ENCODE data around the gene GGPS1.

GGPS1 gene

DNA sequence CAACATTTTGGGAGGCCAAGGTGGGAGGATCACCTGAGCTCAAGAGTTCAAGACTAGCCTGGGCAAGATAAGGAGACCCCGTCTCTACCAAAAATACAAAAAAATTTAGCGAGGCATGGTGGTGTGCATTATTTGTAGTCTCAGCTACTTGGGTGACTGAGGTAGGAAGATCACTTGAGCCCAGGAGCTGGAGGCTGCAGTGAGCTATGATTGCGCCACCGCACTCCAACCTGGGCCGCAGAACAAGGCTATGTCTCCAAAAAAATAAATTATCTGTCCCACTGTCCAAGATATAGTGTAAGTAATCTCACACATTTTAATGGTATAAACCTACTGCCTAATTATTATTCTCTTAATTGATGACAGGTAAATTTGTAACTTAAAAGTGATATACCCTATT lies 13.2 kb upstream of the GGPS1 start:
- Mint-ChIP-seq H3K36me3 (ENCODE audit: insufficient read depth) (peaks cover 49% of the 10 kb centered on the region), H3K4me1 (ENCODE audit: low read depth in 2 of 2) (peaks cover 53 to 73% of the 10 kb centered on the region in 2 donors), H3K4me3 (peak overlapping the region; percentile 20 to 31), H3K27me3 (no peaks in the 10 kb centered on the region), H3K27ac (no peak overlapping the region), H3K9me3 (no peaks in the 10 kb centered on the region)
- DNase-seq (no peak), ATAC-seq (replicated peaks) (no peak)

DNA sequence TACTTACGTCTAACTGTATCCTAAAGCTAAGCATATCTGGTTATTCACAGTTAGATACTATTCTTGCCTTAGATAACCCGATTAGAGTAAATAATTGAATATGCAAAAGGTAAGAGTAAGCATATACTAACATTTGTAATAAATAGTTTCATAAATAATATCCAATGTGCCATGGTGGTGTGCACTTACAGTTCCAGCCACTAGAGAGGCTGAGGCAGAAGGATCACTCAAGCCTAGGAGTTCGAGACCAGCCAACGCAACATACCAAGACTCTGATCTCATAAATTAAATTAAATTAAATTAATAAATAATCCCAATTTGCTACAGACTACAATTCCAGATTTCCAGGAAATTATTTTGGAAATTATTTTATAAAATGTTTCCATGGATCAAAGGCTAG lies 12.6 kb upstream of the GGPS1 start:
- Mint-ChIP-seq H3K9me3 (no peaks in the 10 kb centered on the region), H3K4me3 (peak overlapping the region in 1 of 2 donors; percentile 20), H3K36me3 (ENCODE audit: insufficient read depth) (peaks cover 52% of the 10 kb centered on the region), H3K4me1 (ENCODE audit: low read depth in 2 of 2) (peaks cover 55 to 75% of the 10 kb centered on the region in 2 donors), H3K27me3 (no peaks in the 10 kb centered on the region), H3K27ac (no peak overlapping the region)
- no peak for ATAC-seq (replicated peaks)
- no peak for DNase-seq

DNA sequence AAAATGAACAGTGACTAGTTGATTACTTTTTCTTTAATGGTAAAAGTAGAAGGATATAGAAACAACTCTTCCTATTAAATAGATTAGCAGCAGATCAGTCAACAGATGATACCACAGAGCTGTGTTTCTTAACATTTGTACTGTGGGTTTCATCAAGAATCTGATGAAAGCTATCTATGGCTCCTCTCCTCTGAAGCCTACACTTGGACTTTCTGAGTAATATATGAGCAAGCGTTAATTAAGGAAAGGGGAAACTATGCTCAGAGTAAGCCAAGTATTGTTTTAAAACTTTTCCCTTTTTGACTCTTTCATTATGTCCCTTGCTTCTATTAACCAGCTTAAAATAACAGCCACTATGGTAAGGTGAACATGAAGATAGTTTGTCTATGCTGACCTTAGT lies 11.2 kb upstream of the GGPS1 start:
- Mint-ChIP-seq H3K4me1 (ENCODE audit: low read depth in 2 of 2) (peaks cover 60 to 76% of the 10 kb centered on the region in 2 donors), H3K36me3 (ENCODE audit: insufficient read depth) (peaks cover 56% of the 10 kb centered on the region), H3K4me3 (peak overlapping the region in 1 of 2 donors; percentile 16)

DNA sequence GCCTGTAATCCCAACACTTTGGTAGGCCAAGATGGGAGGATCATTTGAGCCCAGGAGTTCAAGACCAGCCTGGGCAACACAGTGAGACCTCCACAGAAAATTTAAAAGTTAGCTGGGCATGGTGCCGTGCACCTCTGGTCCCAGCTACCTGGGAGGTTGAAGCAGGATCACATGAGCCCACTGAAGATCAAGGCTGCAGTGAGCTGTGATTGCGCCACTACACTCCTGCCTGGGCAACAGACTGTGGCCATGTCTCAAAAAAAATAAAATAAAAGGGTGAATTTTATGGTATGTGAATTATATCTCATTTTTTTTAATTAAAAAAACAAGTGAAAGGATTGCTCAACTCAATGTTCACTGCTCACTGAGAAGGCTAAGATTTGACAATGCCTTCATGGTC lies 9.1 kb upstream of the GGPS1 start:
- Mint-ChIP-seq H3K9me3 (no peaks in the 10 kb centered on the region), H3K27ac (no peak overlapping the region), H3K27me3 (no peaks in the 10 kb centered on the region), H3K36me3 (ENCODE audit: insufficient read depth) (peaks cover 59% of the 10 kb centered on the region), H3K4me3 (peak overlapping the region; percentile 29 to 35), H3K4me1 (ENCODE audit: low read depth in 2 of 2) (peaks cover 55 to 73% of the 10 kb centered on the region in 2 donors)
- ATAC-seq (replicated peaks), result no peak
- no peak for DNase-seq

More for the DNA sequence above, 11.2 kb upstream of the GGPS1 start:
- DNase-seq (no peak), ATAC-seq (replicated peaks) (no peak)
- no peaks in the 10 kb centered on the region for H3K27me3 Mint-ChIP-seq
- no peaks in the 10 kb centered on the region for H3K9me3 Mint-ChIP-seq
- H3K27ac Mint-ChIP-seq, result peak overlapping the region in 1 of 2 donors; percentile 39

DNA sequence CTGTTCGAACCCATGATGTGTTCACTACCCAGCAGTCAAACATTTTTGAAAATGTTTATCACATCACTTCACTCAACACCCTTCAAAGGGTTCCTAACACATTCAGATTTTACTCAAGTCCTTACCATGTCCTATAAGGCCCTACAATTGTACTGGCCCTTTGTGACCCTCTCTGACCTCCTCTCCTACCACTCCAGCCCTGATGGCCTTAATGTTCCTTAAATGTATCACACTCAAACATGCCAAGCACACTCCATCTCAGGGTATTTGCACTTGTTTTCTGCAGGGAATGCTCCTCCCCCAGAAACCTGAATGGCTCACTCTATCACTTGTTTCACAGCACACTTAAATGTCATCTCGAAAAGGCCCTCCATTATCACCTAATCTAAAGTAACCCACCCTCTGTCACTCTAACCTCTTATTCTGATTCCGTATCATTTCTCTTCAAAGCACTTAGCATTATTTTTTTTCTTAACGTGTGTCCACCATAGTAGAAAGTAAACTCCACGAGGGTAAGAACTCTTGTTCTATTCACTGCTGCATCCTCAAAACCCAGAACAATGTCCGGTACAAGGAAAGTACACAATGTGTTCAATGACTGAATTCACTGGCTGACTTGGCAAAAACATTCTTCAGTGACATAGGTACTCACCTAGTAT lies 7.7 kb upstream of the GGPS1 start:
- no peaks in the 10 kb centered on the region for H3K9me3 Mint-ChIP-seq
- peak overlapping the region; percentile 9 to 61 for H3K27ac Mint-ChIP-seq
- ATAC-seq (replicated peaks), result no peak
- no peaks in the 10 kb centered on the region for H3K27me3 Mint-ChIP-seq
- H3K4me1 Mint-ChIP-seq (ENCODE audit: low read depth in 2 of 2), result peaks cover 51 to 70% of the 10 kb centered on the region in 2 donors
- peak overlapping the region; percentile 4 to 40 for H3K4me3 Mint-ChIP-seq
- no peak for DNase-seq
- H3K36me3 Mint-ChIP-seq (ENCODE audit: insufficient read depth), result peaks cover 62% of the 10 kb centered on the region

DNA sequence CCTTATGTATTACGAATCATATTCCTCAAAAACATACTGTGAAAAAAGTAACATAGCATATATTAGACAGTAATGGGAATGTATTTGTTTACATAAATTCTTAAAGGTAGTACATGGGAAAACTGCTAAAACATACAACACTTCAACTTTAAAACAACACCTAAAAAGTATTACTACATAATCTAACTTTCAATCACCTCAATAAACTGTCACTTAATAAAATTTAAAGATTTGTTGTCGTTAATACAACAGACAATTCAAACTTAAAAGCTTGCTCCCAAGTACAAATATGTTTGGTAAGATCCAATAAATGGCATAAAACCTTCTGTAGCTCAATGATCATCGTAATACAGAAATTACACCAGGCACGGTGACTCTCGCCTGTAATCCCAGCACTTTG lies 4.1 kb upstream of the GGPS1 start:
- Mint-ChIP-seq H3K9me3 (no peaks in the 10 kb centered on the region), H3K27ac (peak overlapping the region in 1 of 2 donors; percentile 50), H3K36me3 (ENCODE audit: insufficient read depth) (peaks cover 54% of the 10 kb centered on the region), H3K4me3 (no peak overlapping the region), H3K4me1 (ENCODE audit: low read depth in 2 of 2) (peaks cover 41 to 59% of the 10 kb centered on the region in 2 donors), H3K27me3 (no peaks in the 10 kb centered on the region)
- no peak for DNase-seq
- ATAC-seq (replicated peaks), result no peak

DNA sequence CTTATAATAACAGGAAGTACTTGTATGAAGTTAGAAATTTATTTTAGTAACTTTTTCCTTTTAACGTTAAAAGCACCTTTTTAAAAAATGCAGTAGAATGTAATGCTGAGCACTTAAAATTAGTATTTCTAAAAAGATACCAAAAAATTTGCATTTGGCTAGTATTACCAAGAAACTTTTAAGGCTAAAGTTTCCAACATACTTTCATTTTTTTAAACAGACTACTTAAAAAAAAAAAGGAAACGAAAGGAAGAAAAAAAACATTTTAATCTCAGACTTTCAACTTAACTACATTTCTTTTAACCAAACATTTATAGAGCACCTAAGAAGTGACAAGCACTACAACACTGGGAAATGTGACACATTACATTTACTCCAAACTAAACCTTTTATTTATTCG lies 3.2 kb upstream of the GGPS1 start:
- H3K9me3 Mint-ChIP-seq, result no peaks in the 10 kb centered on the region
- H3K36me3 Mint-ChIP-seq (ENCODE audit: insufficient read depth), result peaks cover 47% of the 10 kb centered on the region
- peaks cover 40 to 55% of the 10 kb centered on the region in 2 donors for H3K4me1 Mint-ChIP-seq (ENCODE audit: low read depth in 2 of 2)
- ATAC-seq (replicated peaks) (no peak), DNase-seq (no peak)
- H3K4me3 Mint-ChIP-seq, result no peak overlapping the region
- no peak overlapping the region for H3K27ac Mint-ChIP-seq
- H3K27me3 Mint-ChIP-seq, result no peaks in the 10 kb centered on the region

DNA sequence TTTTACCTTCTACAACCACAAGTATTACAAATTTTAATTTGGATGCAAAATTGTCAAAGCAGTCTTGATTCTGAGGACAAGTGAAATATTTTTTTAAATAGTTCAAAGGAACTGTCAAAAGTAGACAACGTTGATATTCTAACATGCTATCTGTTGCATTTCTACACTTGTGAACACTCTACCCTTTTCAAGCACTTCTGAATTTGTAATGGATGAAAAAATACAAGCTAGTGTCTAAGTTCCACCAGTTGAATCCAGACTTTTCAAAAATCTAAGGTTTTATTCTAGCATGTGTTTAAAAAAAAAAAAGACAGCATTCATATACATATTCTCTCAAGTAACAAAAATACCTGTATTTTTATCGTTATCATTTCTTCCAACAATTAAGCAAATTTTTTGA lies 2.5 kb upstream of the GGPS1 start:
- ATAC-seq (replicated peaks) (no peak), DNase-seq (no peak)
- Mint-ChIP-seq H3K4me3 (no peak overlapping the region), H3K27me3 (no peaks in the 10 kb centered on the region), H3K4me1 (ENCODE audit: low read depth in 2 of 2) (peaks cover 35 to 48% of the 10 kb centered on the region in 2 donors), H3K9me3 (no peaks in the 10 kb centered on the region), H3K27ac (no peak overlapping the region), H3K36me3 (ENCODE audit: insufficient read depth) (peaks cover 44% of the 10 kb centered on the region)

DNA sequence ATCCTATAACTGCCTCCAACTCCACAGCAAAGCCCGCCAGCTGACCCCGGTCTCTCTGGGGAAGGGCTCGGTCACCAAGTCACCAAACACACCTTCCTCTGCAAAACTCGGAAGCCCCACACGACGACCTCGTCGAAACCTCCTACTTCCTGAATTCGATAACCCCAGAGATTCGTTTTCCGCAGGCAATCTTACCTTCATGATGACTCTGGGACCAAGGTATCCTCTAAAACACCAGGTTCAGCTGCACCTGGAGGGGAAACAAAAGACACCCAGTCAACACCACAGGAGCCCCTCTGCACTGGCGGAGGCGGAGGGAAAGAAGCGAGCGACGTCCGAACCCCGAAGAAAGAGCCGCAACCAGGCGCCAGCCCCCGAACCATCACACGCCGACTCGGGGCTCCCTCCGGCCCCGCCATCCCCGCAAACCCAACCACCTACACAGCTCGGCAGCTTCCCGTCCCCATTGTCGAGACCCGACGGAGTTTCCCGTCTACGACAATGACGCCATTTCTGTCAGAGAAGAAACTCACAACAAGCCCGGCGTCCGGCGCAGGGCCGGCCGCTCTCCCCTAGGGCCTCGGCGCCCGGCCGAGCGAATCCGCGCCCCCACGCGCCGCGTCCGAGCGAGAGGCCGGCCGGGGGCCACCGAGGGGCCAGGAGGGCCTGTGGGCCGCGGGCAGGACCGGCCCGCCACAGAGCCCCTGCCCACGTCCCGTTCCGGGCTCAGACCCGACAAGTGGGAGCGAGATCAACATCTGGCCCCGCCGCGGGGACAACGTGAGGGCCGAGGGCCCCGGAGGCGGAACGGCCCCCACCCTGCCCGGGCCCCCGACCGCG lies 1.4 kb upstream of the GGPS1 start:
- no peaks in the 10 kb centered on the region for H3K9me3 Mint-ChIP-seq
- peaks cover 34 to 40% of the 10 kb centered on the region in 2 donors for H3K4me1 Mint-ChIP-seq (ENCODE audit: low read depth in 2 of 2)
- DNase-seq (peak; percentile 67 to 69 (median 68)), ATAC-seq (replicated peaks) (peak; percentile 30)
- H3K36me3 Mint-ChIP-seq (ENCODE audit: insufficient read depth), result peaks cover 33% of the 10 kb centered on the region
- H3K27ac Mint-ChIP-seq, result no peak overlapping the region
- no peak overlapping the region for H3K4me3 Mint-ChIP-seq
- no peaks in the 10 kb centered on the region for H3K27me3 Mint-ChIP-seq

DNA sequence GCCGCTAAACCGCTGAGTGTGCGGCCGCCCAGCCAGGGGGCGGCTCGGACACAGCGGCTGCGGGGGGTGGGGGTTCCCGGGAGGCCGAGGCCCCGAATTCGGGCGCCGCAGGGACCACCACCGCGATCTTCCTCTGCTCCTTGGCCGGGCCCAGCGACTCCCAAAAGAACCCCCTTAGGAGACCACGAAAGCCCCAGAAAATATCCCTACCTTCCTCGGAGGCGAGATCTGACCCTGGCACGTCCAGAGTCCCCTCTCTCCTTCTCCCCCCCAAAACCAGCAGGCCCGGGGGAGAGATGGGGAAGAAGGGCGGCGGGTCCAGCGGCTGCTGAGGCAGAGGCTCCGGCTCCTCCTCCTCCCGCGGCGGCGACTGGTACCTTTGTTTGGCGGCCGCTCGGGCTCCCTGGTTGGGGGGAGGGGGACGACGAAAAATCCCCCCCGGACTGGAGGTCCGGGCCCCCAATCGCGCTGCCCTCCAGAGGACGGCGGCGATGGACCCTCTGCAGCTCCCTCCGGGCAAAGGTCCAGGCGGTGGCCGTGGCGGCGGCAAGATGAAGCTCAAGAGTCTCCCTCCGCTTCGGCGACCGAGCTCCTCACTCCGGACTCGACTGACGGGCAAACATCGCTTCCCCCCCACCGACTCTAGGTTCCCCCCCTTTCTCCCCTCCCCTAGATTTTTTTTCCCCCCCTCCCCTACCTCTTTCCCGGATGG lies 655 bp upstream of the GGPS1 start, which contains the start of gene ARID4B:
ARID4B (minus strand) TSS at position 621 of the 712 bp plus-strand sequence. CDS start 1,260 bp downstream, outside the sequence.
- Mint-ChIP-seq H3K27me3 (no peaks in the 10 kb centered on the region), H3K4me3 (no peak within 1 kb of the TSS), H3K27ac (no peak within 1 kb of the TSS), H3K36me3 (ENCODE audit: insufficient read depth) (peaks cover 29% of the 10 kb centered on the region), H3K4me1 (ENCODE audit: low read depth in 2 of 2) (peaks cover 30 to 37% of the 10 kb centered on the region in 2 donors), H3K9me3 (no peaks in the 10 kb centered on the region)
- ATAC-seq (replicated peaks) (no peak), DNase-seq (peak in 2 of 3 experiments; percentile 51)

DNA sequence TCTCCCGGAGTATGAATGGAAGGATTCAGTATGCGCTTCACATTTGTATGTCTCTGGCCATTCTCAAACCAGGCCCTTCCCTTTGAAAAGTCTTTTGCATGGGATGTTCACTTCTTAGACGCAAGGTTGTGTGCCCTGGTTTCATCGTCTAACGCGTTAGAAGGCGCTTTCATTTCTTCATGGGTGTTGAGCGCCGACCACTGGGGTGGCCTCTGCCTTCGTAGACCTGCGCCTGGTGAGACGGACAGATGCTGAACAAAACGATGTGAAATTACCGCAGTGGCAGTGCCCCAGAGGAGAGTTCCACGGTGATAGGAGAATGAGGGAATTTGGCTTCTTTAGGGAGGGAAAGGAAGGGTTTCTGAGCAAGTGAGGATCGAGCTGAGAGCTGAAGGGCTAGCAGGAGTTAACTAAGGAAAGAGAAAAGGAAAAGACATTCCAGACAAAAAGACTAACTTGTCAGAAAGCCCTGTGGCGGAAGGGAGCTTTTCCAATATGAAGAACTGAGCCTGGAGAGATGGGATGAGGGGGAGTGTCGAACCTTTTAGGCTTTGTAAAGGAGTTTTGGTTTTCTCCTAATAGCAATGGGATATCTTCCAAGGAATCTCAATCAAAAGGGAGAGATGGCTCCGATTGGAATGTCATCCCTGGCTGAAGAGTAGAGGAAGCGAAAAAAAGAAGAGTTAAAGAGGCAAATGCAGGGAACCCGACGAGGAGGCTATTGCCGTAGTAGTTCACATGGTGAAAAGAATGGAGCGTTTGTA lies 951 bp downstream of the GGPS1 start:
- H3K9me3 Mint-ChIP-seq, result no peaks in the 10 kb centered on the region
- H3K27me3 Mint-ChIP-seq, result no peaks in the 10 kb centered on the region
- DNase-seq (peak; percentile 48 to 58 (median 48)), ATAC-seq (replicated peaks) (peak; percentile 28)
- H3K4me3 Mint-ChIP-seq, result no peak overlapping the region
- H3K4me1 Mint-ChIP-seq (ENCODE audit: low read depth in 2 of 2), result peaks cover 30 to 31% of the 10 kb centered on the region in 2 donors
- no peak overlapping the region for H3K27ac Mint-ChIP-seq
- peaks cover 24% of the 10 kb centered on the region for H3K36me3 Mint-ChIP-seq (ENCODE audit: insufficient read depth)

DNA sequence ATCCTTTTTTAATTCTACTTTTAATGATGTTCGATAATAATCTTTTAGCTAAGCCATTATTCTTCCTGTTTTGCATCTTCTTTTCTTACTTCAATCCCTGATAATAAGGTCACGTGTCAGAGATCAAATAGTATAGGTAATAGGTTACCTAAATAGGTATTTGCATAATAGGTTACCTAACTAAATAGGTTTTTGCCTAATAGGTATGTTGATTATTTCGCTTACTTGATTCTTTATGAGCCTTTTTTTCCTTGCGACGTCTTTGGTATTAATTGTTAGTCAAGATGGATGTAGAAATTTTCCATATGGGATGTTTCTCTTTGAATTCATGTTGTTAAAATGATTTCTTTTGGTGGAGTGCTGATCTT lies 2.5 kb downstream of the GGPS1 start:
- peak overlapping the region in 1 of 2 donors; percentile 11 for H3K27ac Mint-ChIP-seq
- H3K27me3 Mint-ChIP-seq, result no peaks in the 10 kb centered on the region
- no peak for ATAC-seq (replicated peaks)
- H3K4me1 Mint-ChIP-seq (ENCODE audit: low read depth in 2 of 2), result peaks cover 21 to 26% of the 10 kb centered on the region in 2 donors
- no peak for DNase-seq
- no peaks in the 10 kb centered on the region for H3K9me3 Mint-ChIP-seq
- H3K36me3 Mint-ChIP-seq (ENCODE audit: insufficient read depth), result peaks cover 23% of the 10 kb centered on the region
- H3K4me3 Mint-ChIP-seq, result no peak overlapping the region

DNA sequence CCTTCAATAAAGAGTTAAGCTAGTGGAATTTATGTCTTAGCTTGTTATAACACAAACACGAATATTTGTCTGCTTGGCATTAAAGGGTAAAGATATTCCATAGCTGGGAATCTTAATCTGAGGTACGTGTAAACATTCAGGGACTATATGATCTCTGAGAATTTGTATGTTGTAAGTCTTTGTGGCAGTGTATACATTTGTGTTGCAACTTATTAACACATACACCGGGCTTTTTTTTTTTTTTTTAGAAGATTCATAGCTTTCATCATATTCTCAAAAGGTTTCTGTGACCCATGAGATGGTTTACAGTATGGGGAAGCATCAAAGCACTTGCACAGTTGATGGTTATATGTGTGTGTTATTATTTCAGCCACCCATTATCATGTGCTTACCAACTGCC lies 3.0 kb downstream of the GGPS1 start:
- Mint-ChIP-seq H3K36me3 (ENCODE audit: insufficient read depth) (peaks cover 18% of the 10 kb centered on the region), H3K27me3 (no peaks in the 10 kb centered on the region), H3K27ac (peak overlapping the region in 1 of 2 donors; percentile 11), H3K4me1 (ENCODE audit: low read depth in 2 of 2) (peaks cover 18 to 23% of the 10 kb centered on the region in 2 donors), H3K4me3 (no peak overlapping the region), H3K9me3 (no peaks in the 10 kb centered on the region)
- ATAC-seq (replicated peaks), result no peak
- DNase-seq, result no peak

Data from effector memory CD8-positive, alpha-beta T cell (primary cell).